ENCODE data around the gene PLCL2. TPM values are rescaled to one million over a fixed set of nuclear protein-coding genes. Genes with fewer than 3 reads are reported as not detected.

The PLCL2 gene
- total and polyA plus RNA-seq, 10 of the 15 experiments (the other 5 are each of a cell fraction or from before 2014, with no cell fraction given) = 7.5 to 37.3 (median 21.7) TPM

DNA sequence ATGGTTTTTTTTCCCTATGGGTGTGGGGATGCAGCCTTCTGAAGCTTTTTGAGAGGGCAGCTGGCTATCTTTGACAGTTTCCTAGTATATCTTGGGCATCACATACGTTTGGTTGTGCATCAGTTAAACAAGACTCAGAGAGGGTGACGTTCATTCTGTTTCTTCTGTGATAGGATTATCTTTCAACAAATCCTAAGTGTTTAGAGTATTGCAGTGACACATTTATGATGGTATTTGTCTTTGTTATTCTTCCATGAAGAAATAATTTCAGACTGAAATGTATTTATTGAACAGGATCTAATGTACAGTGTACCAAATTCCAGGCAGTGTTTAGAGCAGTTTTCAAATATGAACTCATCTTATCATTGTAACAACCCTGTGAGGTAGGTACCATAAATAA, 114.4 kb downstream of the PLCL2 start:
- FAIRE-seq (no peak), DNase-seq (ENCODE audit: low read depth, low spot score) (no peak), ATAC-seq (no peak)
- in situ Hi-C loops (cut with MboI) = no loop called here
- no peak for TF ChIP-seq FOXK2 (IDR thresholded peaks at IDR 0.05)
- no peak for TF ChIP-seq TBL1XR1 (IDR thresholded peaks at IDR 0.05; ENCODE audit: low read depth, low read length)
- TF ChIP-seq POU2F2 (IDR thresholded peaks at IDR 0.05; ENCODE audit: borderline replicate concordance, low read depth, low read length) = no peak
- no peak for TF ChIP-seq ATF7 (IDR thresholded peaks at IDR 0.05; ENCODE audit: low read depth)
- no peak for TF ChIP-seq ZBED1 (IDR thresholded peaks at IDR 0.05; ENCODE audit: borderline replicate concordance)
- no peak for TF ChIP-seq CHD4 (IDR thresholded peaks at IDR 0.05)
- no peak for TF ChIP-seq HDAC6 (IDR thresholded peaks at IDR 0.05; ENCODE audit: unreplicated experiment)
- no peak for TF ChIP-seq GABPA (IDR thresholded peaks at IDR 0.05; ENCODE audit: low read depth)
- TF ChIP-seq CEBPB (IDR thresholded peaks at IDR 0.05; ENCODE audit: borderline replicate concordance in 1 of 2, low read depth in 2 of 2, low read length in 2 of 2) = no peak
- TF ChIP-seq CHD1 (IDR thresholded peaks at IDR 0.05; ENCODE audit: low read depth, low read length) = no peak
- TF ChIP-seq MTA2 (IDR thresholded peaks at IDR 0.05; ENCODE audit: low read depth) = no peak
- TF ChIP-seq EP300 (IDR thresholded peaks at IDR 0.05; ENCODE audit: borderline replicate concordance in 1 of 2, control insufficient read depth in 1 of 2, low read depth in 2 of 2, low read length in 2 of 2) = no peak
- no peak for TF ChIP-seq RB1 (IDR thresholded peaks at IDR 0.05; ENCODE audit: borderline replicate concordance)
- peaks cover 4% of the 10 kb centered on the region; the same call in 1 of the 2 replicates for H4K20me1 ChIP-seq (ENCODE audit: control insufficient read depth, insufficient read depth)
- intact Hi-C loops (cut with micrococcal nuclease; ENCODE audit: unreplicated experiment) = no loop called here
- ChIA-PET SMC1A (ENCODE audit: uncharacterized antibody, unreplicated experiment) (interaction anchor here (0.9 to 2.4 kb wide), 5 partner anchors 14 to 157 kb away, joined by 3 to 7 read pairs (median 4); no protein-coding TSS in a partner anchor), POLR2A (no interaction called here), CTCF (no interaction called here), RAD21 (ENCODE audit: unreplicated experiment) (interaction anchor here (3.3 kb wide), 1 partner anchor 23 kb away, joined by 10 read pairs; no protein-coding TSS in a partner anchor)
- no peak overlapping the region for H3K9ac ChIP-seq (ENCODE audit: control insufficient read depth, insufficient read depth, low read length)
- BruUV-seq (replicated peaks) = no TSS peak
- no peak overlapping the region for H2AFZ ChIP-seq (ENCODE audit: control insufficient read depth, low read depth, low read length)
- H3K36me3 ChIP-seq (ENCODE audit: control insufficient read depth in 2 of 2, insufficient read depth in 2 of 2, low read length in 1 of 2) = no peaks in the 10 kb centered on the region; a peak in 2 of 4 replicates
- H3K79me2 ChIP-seq (ENCODE audit: control insufficient read depth, insufficient read depth, low read length) = peaks cover 59% of the 10 kb centered on the region
- H3K4me2 ChIP-seq (ENCODE audit: control insufficient read depth, insufficient read depth) = no peak overlapping the region
- peaks cover 7% of the 10 kb centered on the region for H3K4me1 ChIP-seq (ENCODE audit: control insufficient read depth, insufficient read depth, low read length)
- no peak overlapping the region for H3K4me3 ChIP-seq
- 98% methylated on average over 2 of the region's 2 CpGs for WGBS (ENCODE audit: insufficient coverage, insufficient replicate concordance, low lambda C conversion rate, missing lambda C conversion rate)
- no peak overlapping the region for H3K27ac ChIP-seq (ENCODE audit: control insufficient read depth, insufficient read depth)
- H3K9me3 ChIP-seq (replicated peaks; ENCODE audit: control insufficient read depth, insufficient read depth, low read length) = peaks cover 4% of the 10 kb centered on the region
- H3K27me3 ChIP-seq (replicated peaks in 1 of 2; ENCODE audit: control insufficient read depth in 2 of 2, insufficient read depth in 2 of 2, low read length in 1 of 2) = no peaks in the 10 kb centered on the region

Data from GM12878 (cell line).